Activated CD8-positive, alpha-beta T cell treated with anti-CD3 and anti-CD28 coated beads for 36 hours (primary cell): ENCODE results near the gene DAPK2. TPM values are rescaled to one million over a fixed set of nuclear protein-coding genes. Genes with fewer than 3 reads are reported as not detected.

ENCODE experiments used
- ATAC-seq: fragments of 200-7000 bp; cut with Tn5 transposase; one replicate; pipeline ENCODE4 v1.10.0; 2021; ENCODE audit warnings: mild to moderate bottlenecking, moderate library complexity
- CTCF ChIA-PET: fragments of 350-600 bp; sonication (Branson Sonifier 250); formaldehyde crosslinking; loops from one replicate; lab custom pipeline; 2021; ENCODE audit warnings: antibody characterized with exemption; lab: Charles Lee
- POLR2A ChIA-PET: fragments of 350-600 bp; sonication (Branson Sonifier 250); formaldehyde crosslinking; loops from one replicate; lab custom pipeline; 2021; ENCODE audit warnings: antibody characterized with exemption; lab: Charles Lee
- DNase-seq: peaks from one replicate; pipeline ENCODE4 v3.0.0-alpha.2; 2020
- H3K27ac Mint-ChIP-seq: one replicate; pipeline ENCODE4 v1.8.0; 2021; ENCODE audit warnings: mild to moderate bottlenecking, mixed read lengths
- H3K27me3 Mint-ChIP-seq: one replicate; pipeline ENCODE4 v1.8.0; 2021; ENCODE audit warnings: mixed read lengths
- H3K36me3 Mint-ChIP-seq: one replicate; pipeline ENCODE4 v1.8.0; 2021; ENCODE audit warnings: low read depth, mixed read lengths
- H3K4me1 Mint-ChIP-seq: one replicate; pipeline ENCODE4 v1.8.0; 2021; ENCODE audit warnings: low read depth, mixed read lengths
- H3K4me3 Mint-ChIP-seq: one replicate; pipeline ENCODE4 v1.8.0; 2021; ENCODE audit warnings: mild to moderate bottlenecking, moderate library complexity, mixed read lengths
- H3K9me3 Mint-ChIP-seq: one replicate; pipeline ENCODE4 v1.8.0; 2021; ENCODE audit warnings: mixed read lengths
- intact Hi-C: fragments of 100-400 bp; cut with micrococcal nuclease; formaldehyde crosslinking; loops from one replicate; pipeline ENCODE4 v1.10.0; 2022
- total RNA-seq, 2 experiments: library from RNA; stranded (reverse); gene quantifications; one replicate each; pipeline ENCODE4 v1.2.3, GENCODE V29; 2021
- TF ChIP-seq, protein P1 (sequence below): fragments of 200-600 bp; IDR thresholded peaks from one replicate; pipeline ENCODE4 v1.8.0; 2022; ENCODE audit warnings: antibody characterized with exemption, mild to moderate bottlenecking

DAPK2 gene
- total RNA-seq, 2 experiments from 2014 or later: 1.2 to 1.5 TPM

DNA sequence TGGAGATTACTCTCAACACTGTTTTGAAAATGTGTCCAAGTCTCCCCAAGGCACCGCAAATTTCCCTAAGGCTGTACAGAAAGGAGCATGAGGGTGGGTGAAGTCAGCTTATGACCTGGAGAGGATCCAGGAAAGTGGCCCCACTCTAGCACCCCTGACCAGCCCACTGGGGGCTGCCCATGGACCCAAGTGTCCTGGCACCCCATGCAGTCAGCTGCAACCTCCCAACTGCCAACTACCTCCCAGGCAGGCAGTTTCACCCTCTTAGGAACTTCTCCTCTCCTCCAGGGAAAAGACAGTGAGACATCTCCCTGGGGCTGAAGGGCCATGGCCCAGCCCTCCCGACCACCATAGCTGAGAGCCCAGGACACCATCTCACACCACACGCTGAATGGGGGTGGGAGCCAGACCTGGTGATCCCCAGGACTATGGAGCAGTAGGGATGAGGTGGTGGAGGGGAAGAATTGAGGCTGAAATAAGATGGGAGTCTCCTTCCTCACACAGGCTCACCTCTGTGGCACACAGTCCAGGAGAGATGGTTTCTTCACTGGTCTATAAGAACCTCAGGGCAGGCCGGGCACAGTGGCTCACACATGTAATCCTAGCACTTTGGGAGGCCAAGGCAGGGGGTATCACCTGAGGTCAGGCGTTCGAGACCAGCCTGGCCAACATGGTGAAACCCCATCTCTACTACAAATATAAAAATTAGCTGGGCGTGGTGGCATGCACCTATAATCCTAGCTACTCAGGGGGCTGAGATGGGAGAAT lies 104.4 kb downstream of the DAPK2 start:
- no peak for ATAC-seq
- intact Hi-C loops: loop anchor here (10.0 kb wide), 1 partner anchor 103 kb away; the partner anchor contains the start of gene DAPK2
- Mint-ChIP-seq H3K36me3 (no peaks in the 10 kb centered on the region), H3K27ac (peak overlapping the region; percentile 2), H3K4me1 (peaks cover 37% of the 10 kb centered on the region), H3K9me3 (peaks cover 2% of the 10 kb centered on the region), H3K27me3 (no peaks in the 10 kb centered on the region), H3K4me3 (no peak overlapping the region)
- DNase-seq: no peak
- ChIA-PET POLR2A (no interaction called here), CTCF (interaction anchor here (0.6 to 6.4 kb wide), 7 partner anchors 68 to 189 kb away, joined by 3 to 73 read pairs (median 4); partner anchors contain the start of gene DAPK2)
- TF ChIP-seq, protein P1, sequence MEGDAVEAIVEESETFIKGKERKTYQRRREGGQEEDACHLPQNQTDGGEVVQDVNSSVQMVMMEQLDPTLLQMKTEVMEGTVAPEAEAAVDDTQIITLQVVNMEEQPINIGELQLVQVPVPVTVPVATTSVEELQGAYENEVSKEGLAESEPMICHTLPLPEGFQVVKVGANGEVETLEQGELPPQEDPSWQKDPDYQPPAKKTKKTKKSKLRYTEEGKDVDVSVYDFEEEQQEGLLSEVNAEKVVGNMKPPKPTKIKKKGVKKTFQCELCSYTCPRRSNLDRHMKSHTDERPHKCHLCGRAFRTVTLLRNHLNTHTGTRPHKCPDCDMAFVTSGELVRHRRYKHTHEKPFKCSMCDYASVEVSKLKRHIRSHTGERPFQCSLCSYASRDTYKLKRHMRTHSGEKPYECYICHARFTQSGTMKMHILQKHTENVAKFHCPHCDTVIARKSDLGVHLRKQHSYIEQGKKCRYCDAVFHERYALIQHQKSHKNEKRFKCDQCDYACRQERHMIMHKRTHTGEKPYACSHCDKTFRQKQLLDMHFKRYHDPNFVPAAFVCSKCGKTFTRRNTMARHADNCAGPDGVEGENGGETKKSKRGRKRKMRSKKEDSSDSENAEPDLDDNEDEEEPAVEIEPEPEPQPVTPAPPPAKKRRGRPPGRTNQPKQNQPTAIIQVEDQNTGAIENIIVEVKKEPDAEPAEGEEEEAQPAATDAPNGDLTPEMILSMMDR: no peak

- no peak for ATAC-seq
- ChIA-PET CTCF (interaction anchor here (0.6 to 1.6 kb wide), 5 partner anchors 70 to 189 kb away, joined by 3 to 6 read pairs (median 4); no protein-coding TSS in a partner anchor), POLR2A (no interaction called here)
- Mint-ChIP-seq H3K36me3 (no peaks in the 10 kb centered on the region), H3K27ac (no peak overlapping the region), H3K4me1 (peaks cover 37% of the 10 kb centered on the region), H3K27me3 (no peaks in the 10 kb centered on the region), H3K4me3 (no peak overlapping the region), H3K9me3 (peaks cover 2% of the 10 kb centered on the region)
- DNase-seq: no peak
- TF ChIP-seq, protein P1: no peak
- intact Hi-C loops: loop anchor here (10.0 kb wide), 1 partner anchor 104 kb away; the partner anchor contains the start of gene DAPK2
Observed at GRCh38 chr15:63940966-63941620, 105.2 kb downstream of the DAPK2 start.

DNA sequence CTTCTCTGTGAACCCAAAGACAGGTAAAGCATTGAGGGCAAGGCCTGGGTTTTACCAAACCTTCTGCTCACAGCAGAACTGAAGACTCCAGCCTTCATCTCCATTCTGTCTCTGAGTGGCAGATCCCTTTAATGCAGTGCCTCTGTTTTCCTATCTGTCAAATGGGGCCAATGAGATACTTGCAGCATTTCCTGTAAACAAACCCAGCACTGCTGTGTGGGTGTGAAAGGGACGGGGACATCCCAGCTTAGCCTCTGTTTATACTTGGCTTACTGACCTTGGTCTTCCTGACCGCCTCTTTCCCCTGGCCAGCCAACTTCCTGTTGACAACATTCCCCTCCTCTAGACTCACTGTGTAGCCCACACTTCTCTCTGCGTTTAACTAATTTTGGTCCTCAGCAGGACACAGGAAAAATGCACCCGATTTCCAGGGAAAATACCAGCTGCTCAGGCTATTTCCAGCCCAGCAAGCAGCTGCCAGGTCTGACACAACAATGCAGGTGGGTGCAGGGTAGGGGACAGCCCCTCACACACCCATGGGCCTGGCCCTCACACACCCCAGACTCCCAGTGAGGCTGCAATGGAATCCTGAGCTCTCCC lies 106.7 kb downstream of the DAPK2 start:
- intact Hi-C loops: loop anchor here (10.0 kb wide), 1 partner anchor 105 kb away; the partner anchor contains the start of gene DAPK2
- Mint-ChIP-seq H3K36me3 (no peaks in the 10 kb centered on the region), H3K27me3 (no peaks in the 10 kb centered on the region), H3K4me1 (peaks cover 32% of the 10 kb centered on the region), H3K9me3 (peaks cover 2% of the 10 kb centered on the region), H3K4me3 (no peak overlapping the region), H3K27ac (peak overlapping the region; percentile 89)
- TF ChIP-seq, protein P1: no peak
- peak; percentile 46 for DNase-seq
- POLR2A ChIA-PET: no interaction called here
- CTCF ChIA-PET: no interaction called here
- peak; percentile 48 for ATAC-seq

- DNase-seq (peak; percentile 61), ATAC-seq (peak; percentile 79)
- Mint-ChIP-seq H3K9me3 (peaks cover 2% of the 10 kb centered on the region), H3K27ac (peak overlapping the region; percentile 89), H3K4me1 (peaks cover 32% of the 10 kb centered on the region), H3K4me3 (no peak overlapping the region), H3K27me3 (no peaks in the 10 kb centered on the region), H3K36me3 (no peaks in the 10 kb centered on the region)
- ChIA-PET CTCF (interaction anchor here (1.0 kb wide), 1 partner anchor 72 kb away, joined by 4 read pairs; no protein-coding TSS in a partner anchor), POLR2A (interaction anchor here (0.6 to 0.9 kb wide), 2 partner anchors 124 to 133 kb away, joined by 3 to 4 read pairs; no protein-coding TSS in a partner anchor)
- intact Hi-C loops: no loop called here
- TF ChIP-seq, protein P1: no peak
Observed at GRCh38 chr15:63938486-63939061, 107.7 kb downstream of the DAPK2 start.
